ENCODE data around the gene OR7G2.
"Not testable (repeated sequence)": the region's sequence is repeated elsewhere in the genome, so short reads cannot be mapped to it uniquely, and the experiment has no call there.

The OR7G2 gene

DNA sequence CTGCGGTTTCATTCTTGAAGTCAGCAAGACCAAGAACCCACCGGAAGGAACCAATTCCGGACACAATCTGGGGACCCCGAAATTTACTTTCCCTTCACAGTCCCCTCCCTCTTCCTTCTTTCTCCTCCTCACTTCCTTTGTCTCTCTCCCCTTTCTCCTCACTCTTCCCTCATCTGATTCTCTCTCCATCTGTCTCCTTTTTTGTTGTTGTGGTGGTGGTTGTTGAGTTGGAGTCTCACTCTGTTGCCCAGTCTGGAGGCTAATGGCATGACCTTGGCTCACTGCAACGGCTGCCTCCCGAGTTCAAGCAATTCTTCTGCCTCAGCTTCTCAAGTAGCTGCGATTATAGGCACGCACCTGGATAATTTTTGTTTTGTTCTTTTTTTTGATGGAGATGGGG, 53.1 kb downstream of the OR7G2 start:
- no peaks in the 10 kb centered on the region for H3K9me3 ChIP-seq (ENCODE audit: insufficient read depth, low read length)
- H3K4me2 ChIP-seq (ENCODE audit: low read length), result no peak overlapping the region
- no peak overlapping the region for H3K27ac ChIP-seq (ENCODE audit: low read length)
- no peaks in the 10 kb centered on the region for H3K36me3 ChIP-seq (replicated peaks; ENCODE audit: low read depth, low read length)
- H3K9ac ChIP-seq (ENCODE audit: low read length), result no peak overlapping the region
- no peaks in the 10 kb centered on the region for H3K79me2 ChIP-seq (ENCODE audit: low read length)
- H4K20me1 ChIP-seq (ENCODE audit: insufficient read depth, low read length), result no peaks in the 10 kb centered on the region
- no peaks in the 10 kb centered on the region for H3K27me3 ChIP-seq (ENCODE audit: low read depth, low read length)
- no peak overlapping the region for H2AFZ ChIP-seq (ENCODE audit: low read depth, low read length)
- H3K4me1 ChIP-seq (ENCODE audit: low read length), result no peaks in the 10 kb centered on the region
- no peak overlapping the region for H3K4me3 ChIP-seq (ENCODE audit: low read length)
- no peak for TF ChIP-seq EZH2phosphoT487 (IDR thresholded peaks at IDR 0.05; ENCODE audit: low read depth)
- TF ChIP-seq, protein P1, sequence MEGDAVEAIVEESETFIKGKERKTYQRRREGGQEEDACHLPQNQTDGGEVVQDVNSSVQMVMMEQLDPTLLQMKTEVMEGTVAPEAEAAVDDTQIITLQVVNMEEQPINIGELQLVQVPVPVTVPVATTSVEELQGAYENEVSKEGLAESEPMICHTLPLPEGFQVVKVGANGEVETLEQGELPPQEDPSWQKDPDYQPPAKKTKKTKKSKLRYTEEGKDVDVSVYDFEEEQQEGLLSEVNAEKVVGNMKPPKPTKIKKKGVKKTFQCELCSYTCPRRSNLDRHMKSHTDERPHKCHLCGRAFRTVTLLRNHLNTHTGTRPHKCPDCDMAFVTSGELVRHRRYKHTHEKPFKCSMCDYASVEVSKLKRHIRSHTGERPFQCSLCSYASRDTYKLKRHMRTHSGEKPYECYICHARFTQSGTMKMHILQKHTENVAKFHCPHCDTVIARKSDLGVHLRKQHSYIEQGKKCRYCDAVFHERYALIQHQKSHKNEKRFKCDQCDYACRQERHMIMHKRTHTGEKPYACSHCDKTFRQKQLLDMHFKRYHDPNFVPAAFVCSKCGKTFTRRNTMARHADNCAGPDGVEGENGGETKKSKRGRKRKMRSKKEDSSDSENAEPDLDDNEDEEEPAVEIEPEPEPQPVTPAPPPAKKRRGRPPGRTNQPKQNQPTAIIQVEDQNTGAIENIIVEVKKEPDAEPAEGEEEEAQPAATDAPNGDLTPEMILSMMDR (IDR thresholded peaks at IDR 0.05; ENCODE audit: low read depth, low read length), result no peak

DNA sequence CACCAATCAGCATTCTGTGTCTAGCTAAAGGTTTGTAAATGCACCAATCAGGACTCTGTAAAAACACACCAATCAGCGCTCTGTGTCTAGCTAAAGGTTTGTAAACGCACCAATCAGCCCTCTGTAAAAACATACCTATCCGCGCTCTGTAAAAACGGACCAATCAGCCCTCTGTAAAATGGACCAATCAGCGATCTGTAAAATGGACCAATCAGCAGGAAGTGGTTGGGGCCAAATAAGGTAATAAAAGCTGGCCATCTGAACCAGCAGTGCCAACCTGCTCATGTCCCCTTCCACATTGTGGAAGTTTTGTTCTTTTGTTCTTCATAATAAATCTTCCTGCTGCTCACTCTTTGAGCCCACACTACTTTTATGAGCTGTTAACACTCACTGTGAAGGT, 53.6 kb downstream of the OR7G2 start:
- H3K4me3 ChIP-seq (ENCODE audit: low read length); H3K4me1 ChIP-seq (ENCODE audit: low read length); H3K9ac ChIP-seq (ENCODE audit: low read length); H3K9me3 ChIP-seq (ENCODE audit: insufficient read depth, low read length); H3K36me3 ChIP-seq (replicated peaks; ENCODE audit: low read depth, low read length); H3K27me3 ChIP-seq (ENCODE audit: low read depth, low read length); H3K4me2 ChIP-seq (ENCODE audit: low read length); H4K20me1 ChIP-seq (ENCODE audit: insufficient read depth, low read length); H3K79me2 ChIP-seq (ENCODE audit: low read length); H2AFZ ChIP-seq (ENCODE audit: low read depth, low read length); H3K27ac ChIP-seq (ENCODE audit: low read length): not testable (repeated sequence)

DNA sequence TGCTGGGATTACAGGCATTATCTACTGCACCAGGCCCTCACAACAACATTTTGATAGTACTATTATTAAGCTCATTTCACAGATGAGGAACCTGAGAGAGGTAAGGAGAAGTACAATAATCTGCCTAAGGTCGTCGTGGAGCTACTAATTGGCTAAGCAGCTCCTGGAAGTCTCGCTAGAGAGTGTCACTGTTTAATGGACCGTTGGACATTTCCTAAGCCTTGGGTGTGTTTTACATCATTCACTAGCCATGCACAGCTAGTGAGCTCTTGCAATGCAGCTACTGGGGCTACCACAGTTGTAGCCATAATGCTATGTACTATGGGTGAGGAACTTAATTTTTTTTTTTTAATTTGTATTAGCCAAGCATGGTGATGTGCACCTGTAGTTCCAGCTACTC, 54.4 kb downstream of the OR7G2 start:
- H4K20me1 ChIP-seq (ENCODE audit: insufficient read depth, low read length), result no peaks in the 10 kb centered on the region
- no peak overlapping the region for H3K4me3 ChIP-seq (ENCODE audit: low read length)
- no peak overlapping the region for H2AFZ ChIP-seq (ENCODE audit: low read depth, low read length)
- no peaks in the 10 kb centered on the region for H3K36me3 ChIP-seq (replicated peaks; ENCODE audit: low read depth, low read length)
- no peaks in the 10 kb centered on the region for H3K9me3 ChIP-seq (ENCODE audit: insufficient read depth, low read length)
- no peak overlapping the region for H3K4me2 ChIP-seq (ENCODE audit: low read length)
- H3K4me1 ChIP-seq (ENCODE audit: low read length), result no peaks in the 10 kb centered on the region
- TF ChIP-seq, protein P1 (IDR thresholded peaks at IDR 0.05; ENCODE audit: low read depth, low read length), result no peak
- no peak for TF ChIP-seq EZH2phosphoT487 (IDR thresholded peaks at IDR 0.05; ENCODE audit: low read depth)
- H3K9ac ChIP-seq (ENCODE audit: low read length), result no peak overlapping the region
- no peaks in the 10 kb centered on the region for H3K27me3 ChIP-seq (ENCODE audit: low read depth, low read length)
- H3K27ac ChIP-seq (ENCODE audit: low read length), result no peak overlapping the region
- no peaks in the 10 kb centered on the region for H3K79me2 ChIP-seq (ENCODE audit: low read length)

All from OCI-LY3 (cell line).